HCT116 (cell line): ENCODE data around the gene CDK7. TPM values are rescaled to one million over a fixed set of nuclear protein-coding genes. Genes with fewer than 3 reads are reported as not detected.

Experiments
- ATAC-seq: fragments of 200-7000 bp; cut with Tn5 transposase; 2 replicates; pipeline ENCODE4 v1.9.1; 2020; ENCODE audit warnings: mild to moderate bottlenecking, moderate library complexity
- BruUV-seq: library from RNA; stranded (reverse); fragments of 400-500 nt; replicated peaks from 2 replicates; lab custom pipeline; 2021; lab: Mats Ljungman, UMichigan
- CTCF ChIA-PET: fragments of 300-600 bp; sonication (Branson Sonifier 250); formaldehyde crosslinking; loops from one replicate; lab custom pipeline; 2021; ENCODE audit warnings: antibody characterized with exemption; lab: Charles Lee
- POLR2A ChIA-PET: fragments of 300-600, 350-600 bp; sonication (Branson Sonifier 250); formaldehyde crosslinking; loops from one replicate; lab custom pipeline; 2021; ENCODE audit warnings: antibody characterized with exemption; lab: Charles Lee
- RAD21 ChIA-PET, 2 experiments: fragments of 300-600 bp; sonication (Branson Sonifier 250); formaldehyde crosslinking; loops; one replicate each; lab custom pipeline; 2023; ENCODE audit warnings: low total read pairs in 2 of 2; ENCODE audit not compliant: uncharacterized antibody in 2 of 2, unreplicated experiment in 2 of 2, low non-redundant PET in 1 of 2; lab: Charles Lee
- DNase-seq: peaks from one replicate; pipeline ENCODE4 v3.0.0-alpha.2; 2010; ENCODE audit warnings: low read depth, low spot score
- H2AFZ ChIP-seq: fragments of 200-600 bp; shearing (Covaris generic), sonication (generic); 2 replicates; pipeline ENCODE4 v1.6.1; 2017; ENCODE audit warnings: low read depth, mixed run types, mixed read lengths, antibody characterized with exemption, low read length; ENCODE audit not compliant: poor library complexity, severe bottlenecking
- H3K27ac ChIP-seq: 2 replicates; pipeline ENCODE4 v1.5.1; 2012; ENCODE audit warnings: low read depth, low read length
- H3K27me3 ChIP-seq: fragments of 200-600 bp; sonication (generic); 2 replicates; pipeline ENCODE4 v1.6.1; 2016; ENCODE audit warnings: mixed run types, low read length, mixed read lengths; ENCODE audit not compliant: insufficient read depth
- H3K36me3 ChIP-seq, 2 experiments: fragments of 200-500 bp in 1 of 2; fragments of 200-600 bp in 1 of 2; sonication (Bioruptor generic) in 1 of 2; sonication (generic) in 1 of 2; 2 replicates each; pipeline versions ENCODE4 v1.5.1 to v1.6.1; 2014 to 2016; ENCODE audit warnings: low read length in 2 of 2, inconsistent platforms in 1 of 2, mixed read lengths in 1 of 2, mixed run types in 1 of 2; ENCODE audit not compliant: insufficient read depth in 2 of 2, control insufficient read depth in 1 of 2
- H3K4me1 ChIP-seq, 2 experiments: fragments of 200-600 bp in 1 of 2; sonication (generic) in 1 of 2; 2 replicates each; pipeline versions ENCODE4 v1.5.1 to v1.6.1; 2012 to 2017; ENCODE audit warnings: low read length in 2 of 2, inconsistent platforms in 1 of 2, mild to moderate bottlenecking in 1 of 2, mixed read lengths in 1 of 2, mixed run types in 1 of 2, moderate library complexity in 1 of 2; ENCODE audit not compliant: insufficient read depth in 2 of 2, control insufficient read depth in 1 of 2
- H3K4me2 ChIP-seq: fragments of 200-600 bp; sonication (generic); 2 replicates; pipeline ENCODE4 v1.6.1; 2017; ENCODE audit warnings: mixed run types, low read length, mixed read lengths
- H3K4me3 ChIP-seq, 2 experiments: fragments of 200-600 bp in 1 of 2; sonication (generic) in 1 of 2; replicated peaks in 1 of 2; 2 replicates each; pipeline ENCODE4 v1.5.1; 2011 to 2016; ENCODE audit warnings: low read length in 2 of 2, control low read depth in 1 of 2, low read depth in 1 of 2, mild to moderate bottlenecking in 1 of 2, mixed read lengths in 1 of 2, mixed run types in 1 of 2
- H3K79me2 ChIP-seq: fragments of 200-600 bp; sonication (generic); 2 replicates; pipeline ENCODE4 v1.6.1; 2017; ENCODE audit warnings: mild to moderate bottlenecking, mixed run types, low read length, moderate library complexity, mixed read lengths; ENCODE audit not compliant: insufficient read depth
- H3K9ac ChIP-seq: fragments of 200-600 bp; sonication (generic); 2 replicates; pipeline ENCODE4 v1.6.1; 2016; ENCODE audit warnings: low read length, mixed read lengths
- H3K9me2 ChIP-seq: fragments of 200-600 bp; sonication (generic), shearing (Covaris generic); 2 replicates; pipeline ENCODE4 v1.6.1; 2017; ENCODE audit warnings: mixed run types, mild to moderate bottlenecking, moderate library complexity; ENCODE audit not compliant: insufficient read depth
- H3K9me3 ChIP-seq, 2 experiments: fragments of 200-500 bp in 1 of 2; fragments of 200-600 bp in 1 of 2; sonication (Bioruptor generic) in 1 of 2; sonication (generic) in 1 of 2; 2 replicates each; pipeline ENCODE4 v1.6.1; 2014 to 2017; ENCODE audit warnings: low read length in 2 of 2, mixed read lengths in 2 of 2, inconsistent platforms in 1 of 2, low read depth in 1 of 2, mild to moderate bottlenecking in 1 of 2, mixed run types in 1 of 2, moderate library complexity in 1 of 2; ENCODE audit not compliant: control insufficient read depth in 1 of 2, insufficient read depth in 1 of 2
- H4K20me1 ChIP-seq: fragments of 200-600 bp; sonication (generic), shearing (Covaris generic); 2 replicates; pipeline ENCODE4 v1.6.1; 2017; ENCODE audit warnings: mixed run types, mild to moderate bottlenecking, moderate library complexity; ENCODE audit not compliant: insufficient read depth
- EGR1 ChIP-seq: IDR thresholded peaks from 2 replicates; pipeline ENCODE4 v1.6.1; 2012; ENCODE audit warnings: low read depth
- ELF1 ChIP-seq: IDR thresholded peaks from 2 replicates; pipeline ENCODE4 v1.6.1; 2012; ENCODE audit warnings: low read depth, borderline replicate concordance
- POLR2A ChIP-seq: IDR thresholded peaks from 2 replicates; pipeline ENCODE4 v1.7.0; 2011; ENCODE audit warnings: borderline replicate concordance; ENCODE audit not compliant: insufficient read depth, insufficient read length; ENCODE audit errors: extremely low read depth
- ZFX ChIP-seq: fragments of 450-650 bp; IDR thresholded peaks from 2 replicates; pipeline ENCODE4 v1.6.1; 2017
- intact Hi-C: fragments of 100-400 bp; cut with micrococcal nuclease; formaldehyde crosslinking; loops from 2 replicates; pipeline ENCODE4 v1.10.0; 2022
- total RNA-seq: library from RNA; stranded (reverse); gene quantifications from one replicate; pipeline ENCODE4 v1.2.1, GENCODE V29; 2021; ENCODE audit not compliant: unreplicated experiment

CDK7 gene
- total RNA-seq, 1 experiment from 2014 or later: 67.0 TPM

GRCh38 chr5:69212022-69212421 is 22.7 kb upstream of the CDK7 start:
- Histone ChIP-seq H3K9ac (no peak overlapping the region), H3K4me1 (peaks cover under 1 to 14% of the 10 kb centered on the region in 2 experiments; a peak in 3 of 4 replicates), H3K36me3 (peaks cover 0 to 9% of the 10 kb centered on the region in 2 experiments; a peak in 2 of 4 replicates), H3K79me2 (no peaks in the 10 kb centered on the region), H3K27ac (no peak overlapping the region), H3K27me3 (no peaks in the 10 kb centered on the region), H3K4me3 (no peak overlapping the region), H3K9me2 (no peaks in the 10 kb centered on the region), H2AFZ (no peak overlapping the region), H4K20me1 (no peaks in the 10 kb centered on the region; the same call in 1 of the 2 replicates), H3K9me3 (no peaks in the 10 kb centered on the region), H3K4me2 (no peak overlapping the region)
- BruUV-seq: no TSS peak
- TF ChIP-seq POLR2A: no peak
- no peak for TF ChIP-seq ELF1
- no peak for TF ChIP-seq ZFX
- RAD21 ChIA-PET: no interaction called here
- CTCF ChIA-PET: no interaction called here
- ATAC-seq (no peak), DNase-seq (no peak)
- intact Hi-C loops: loop anchor here (10.0 kb wide), 1 partner anchor 117 kb away; the partner anchor contains the start of gene SLC30A5
- POLR2A ChIA-PET: no interaction called here

DNA sequence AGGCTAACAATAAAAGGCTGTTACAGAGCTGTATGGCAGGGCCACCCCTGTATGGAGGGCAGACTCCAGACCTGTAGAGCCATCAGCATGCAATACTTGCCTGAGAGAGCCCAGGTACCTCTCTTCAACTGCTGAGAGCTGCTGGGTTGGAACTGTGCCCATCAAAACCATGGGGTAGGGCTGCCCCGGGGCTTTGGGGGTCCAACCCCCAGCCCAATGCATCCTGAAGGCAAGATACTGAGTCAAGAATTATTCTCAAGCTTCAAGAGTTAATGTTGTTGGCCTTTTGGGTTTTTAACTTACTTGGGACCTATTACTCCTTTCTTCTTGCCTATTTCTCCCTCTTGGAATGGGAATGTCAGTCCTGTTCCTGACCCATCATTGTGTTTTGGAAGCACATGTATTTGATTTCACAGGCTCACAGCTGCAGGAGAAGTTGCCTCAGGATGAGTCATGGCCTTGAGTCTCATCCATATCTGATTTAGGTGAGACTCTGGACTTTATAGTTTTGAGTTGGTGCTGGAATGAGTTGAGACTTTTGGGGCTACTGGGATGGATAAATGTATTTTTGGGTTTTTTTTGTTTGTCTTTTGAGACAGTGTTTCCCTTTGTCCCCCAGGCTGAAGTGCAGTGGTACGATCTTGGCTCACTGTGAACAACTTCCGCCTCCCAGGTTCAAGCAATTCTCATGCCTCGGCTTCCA is 21.0 kb upstream of the CDK7 start:
- no peak overlapping the region for H3K9ac ChIP-seq
- no peak for DNase-seq

More for the DNA sequence above, 21.0 kb upstream of the CDK7 start:
- ChIA-PET RAD21 (no interaction called here), CTCF (no interaction called here), POLR2A (no interaction called here)
- Histone ChIP-seq H3K27me3 (no peaks in the 10 kb centered on the region), H3K4me1 (peaks cover 3 to 16% of the 10 kb centered on the region in 2 experiments; a peak in 3 of 4 replicates), H3K4me3 (no peak overlapping the region), H3K9me3 (no peaks in the 10 kb centered on the region), H2AFZ (no peak overlapping the region), H3K36me3 (peaks cover 0 to 9% of the 10 kb centered on the region in 2 experiments; a peak in 2 of 4 replicates), H3K9me2 (no peaks in the 10 kb centered on the region), H3K79me2 (peaks cover 7% of the 10 kb centered on the region), H3K27ac (no peak overlapping the region), H4K20me1 (no peaks in the 10 kb centered on the region), H3K4me2 (no peak overlapping the region)
- TF ChIP-seq EGR1 (no peak), ZFX (no peak)
- no peak for ATAC-seq
- intact Hi-C loops: loop anchor here (10.0 kb wide), 1 partner anchor 119 kb away; the partner anchor contains the start of gene SLC30A5
- no TSS peak for BruUV-seq
